IMR-90 (cell line): ENCODE results near the gene GPSM3. TPM values are rescaled to one million over a fixed set of nuclear protein-coding genes. Genes with fewer than 3 reads are reported as not detected.

Experiments
- ATAC-seq: fragments of 200-7000 bp; cut with Tn5 transposase; 2 replicates; pipeline ENCODE4 v1.9.1; 2020; ENCODE audit warnings: low read depth, mild to moderate bottlenecking, moderate library complexity
- BruUV-seq: library from RNA; stranded (reverse); fragments of 400-500 nt; replicated peaks from 2 replicates; lab custom pipeline; 2021; lab: Mats Ljungman, UMichigan
- CTCF ChIA-PET: fragments of 300-600 bp; formaldehyde crosslinking; extraction: SDS; loops from one replicate; lab custom pipeline; 2021; ENCODE audit warnings: antibody characterized with exemption; lab: Yijun Ruan, JAX
- POLR2A ChIA-PET: fragments of 300-600 bp; sonication (Branson Sonifier 250); formaldehyde crosslinking; loops from one replicate; lab custom pipeline; 2022; ENCODE audit warnings: antibody characterized with exemption; ENCODE audit not compliant: unreplicated experiment; lab: Charles Lee
- DNase-seq: peaks from one replicate; pipeline ENCODE4 v3.0.0; 2013
- H2AFZ ChIP-seq: replicated peaks from 2 replicates; pipeline ENCODE3; 2013; ENCODE audit warnings: low read length, mild to moderate bottlenecking; ENCODE audit not compliant: poor library complexity
- H2AK5ac ChIP-seq: 2 replicates; pipeline ENCODE4 v1.6.1; 2013; ENCODE audit warnings: low read depth, low read length, inconsistent platforms
- H2AK9ac ChIP-seq: replicated peaks from 2 replicates; pipeline ENCODE3; 2013; ENCODE audit warnings: mild to moderate bottlenecking, low read depth, low read length, moderate library complexity; ENCODE audit not compliant: poor library complexity
- H2BK120ac ChIP-seq: 2 replicates; pipeline ENCODE4 v1.6.1; 2013; ENCODE audit warnings: low read depth, low read length, inconsistent platforms
- H2BK15ac ChIP-seq: 3 replicates; pipeline ENCODE4 v1.6.1; 2013; ENCODE audit warnings: low read depth, low read length, inconsistent platforms
- H2BK20ac ChIP-seq: 2 replicates; pipeline ENCODE4 v1.6.1; 2013; ENCODE audit warnings: low read depth, mild to moderate bottlenecking, inconsistent platforms, low read length, moderate library complexity
- H2BK5ac ChIP-seq: 2 replicates; pipeline ENCODE4 v1.6.1; 2013; ENCODE audit warnings: mild to moderate bottlenecking, low read depth, low read length, inconsistent platforms; ENCODE audit not compliant: poor library complexity, severe bottlenecking
- H3K14ac ChIP-seq: replicated peaks from 2 replicates; pipeline ENCODE4 v1.6.1; 2013; ENCODE audit warnings: low read depth, low read length, inconsistent platforms
- H3K18ac ChIP-seq: 2 replicates; pipeline ENCODE4 v1.6.1; 2013; ENCODE audit warnings: low read depth, low read length, control low read depth
- H3K23ac ChIP-seq: 2 replicates; pipeline ENCODE4 v1.6.1; 2013; ENCODE audit warnings: low read depth, low read length, inconsistent platforms
- H3K27ac ChIP-seq: 2 replicates; pipeline ENCODE4 v1.5.1; 2013; ENCODE audit warnings: mild to moderate bottlenecking, control low read depth, low read length; ENCODE audit not compliant: insufficient read depth
- H3K27me3 ChIP-seq: 2 replicates; pipeline ENCODE4 v1.6.1; 2013; ENCODE audit warnings: low read length; ENCODE audit not compliant: control insufficient read depth, insufficient read depth
- H3K36me3 ChIP-seq: 2 replicates; pipeline ENCODE4 v1.6.1; 2013; ENCODE audit warnings: low read length, mixed read lengths; ENCODE audit not compliant: control insufficient read depth, insufficient read depth
- H3K4ac ChIP-seq: 2 replicates; pipeline ENCODE4 v1.6.1; 2013; ENCODE audit warnings: low read depth, low read length, inconsistent platforms
- H3K4me1 ChIP-seq: 2 replicates; pipeline ENCODE4 v1.6.1; 2013; ENCODE audit warnings: low read length, mixed read lengths; ENCODE audit not compliant: control insufficient read depth, insufficient read depth
- H3K4me2 ChIP-seq: 2 replicates; pipeline ENCODE4 v1.6.1; 2013; ENCODE audit warnings: low read depth, mild to moderate bottlenecking, control low read depth, low read length, moderate library complexity
- H3K4me3 ChIP-seq: 2 replicates; pipeline ENCODE4 v1.5.1; 2013; ENCODE audit warnings: low read depth, mild to moderate bottlenecking, control low read depth, low read length, moderate library complexity; ENCODE audit not compliant: insufficient read depth
- H3K56ac ChIP-seq: 2 replicates; pipeline ENCODE4 v1.6.1; 2013; ENCODE audit warnings: low read length, inconsistent platforms; ENCODE audit not compliant: insufficient read depth; ENCODE audit errors: extremely low read depth
- H3K79me1 ChIP-seq, 2 experiments: 2 replicates each; pipeline ENCODE4 v1.6.1; 2013; ENCODE audit warnings: low read length in 2 of 2, inconsistent platforms in 1 of 2, low read depth in 1 of 2
- H3K9ac ChIP-seq: 2 replicates; pipeline ENCODE4 v1.6.1; 2013; ENCODE audit warnings: low read depth, low read length, control low read depth
- H3K9me1 ChIP-seq: 2 replicates; pipeline ENCODE4 v1.6.1; 2013; ENCODE audit warnings: low read length, inconsistent platforms; ENCODE audit not compliant: insufficient read depth
- H3K9me3 ChIP-seq: 2 replicates; pipeline ENCODE4 v1.6.1; 2013; ENCODE audit warnings: low read length; ENCODE audit not compliant: control insufficient read depth, insufficient read depth
- H4K20me1 ChIP-seq: 2 replicates; pipeline ENCODE4 v1.6.1; 2013; ENCODE audit warnings: low read length, inconsistent platforms; ENCODE audit not compliant: insufficient read depth
- H4K5ac ChIP-seq: 2 replicates; pipeline ENCODE4 v1.6.1; 2013; ENCODE audit warnings: mild to moderate bottlenecking, low read depth, low read length, control low read depth
- H4K8ac ChIP-seq, 2 experiments: 2 replicates each; pipeline ENCODE4 v1.6.1; 2013; ENCODE audit warnings: low read depth in 2 of 2, low read length in 2 of 2, control low read depth in 1 of 2, inconsistent platforms in 1 of 2
- H4K91ac ChIP-seq: 2 replicates; pipeline ENCODE4 v1.6.1; 2013; ENCODE audit warnings: low read depth, low read length, inconsistent platforms; ENCODE audit not compliant: insufficient read depth
- CEBPB ChIP-seq: IDR thresholded peaks from 2 replicates; pipeline ENCODE4 v1.6.1; 2012; ENCODE audit warnings: low read depth, low read length, improper control_type of control experiment
- CHD1 ChIP-seq: IDR thresholded peaks from 2 replicates; pipeline ENCODE4 v1.6.1; 2012; ENCODE audit warnings: low read depth, low read length, improper control_type of control experiment
- MXI1 ChIP-seq: IDR thresholded peaks from 2 replicates; pipeline ENCODE4 v1.6.1; 2012; ENCODE audit warnings: low read depth, mild to moderate bottlenecking, low read length, moderate library complexity, borderline replicate concordance
- WGBS, 2 experiments: methylation state at CpG; one replicate each; pipeline versions ENCODE4 v1.1.5 to v1.1.7; 2013; ENCODE audit warnings: missing lambda C conversion rate in 2 of 2; ENCODE audit not compliant: insufficient read length in 1 of 2; ENCODE audit errors: extremely low coverage in 2 of 2; 5-methylcytosine and 5-hydroxymethylcytosine counted together
- dilution Hi-C: fragments of 300-500 bp; cut with HindIII; formaldehyde crosslinking; loops from one replicate; pipeline ENCODE4 v1.14.3; 2018; ENCODE audit warnings: low sequenced_read_pairs; ENCODE audit not compliant: unreplicated experiment
- in situ Hi-C: fragments of 300-500 bp; cut with MboI; formaldehyde crosslinking; loops from 3 replicates; pipeline ENCODE4 v1.14.3; 2019; ENCODE audit warnings: low sequenced_read_pairs, inconsistent platforms, mixed read lengths
- intact Hi-C: fragments of 100-400 bp; cut with micrococcal nuclease; formaldehyde crosslinking; loops from 2 replicates; pipeline ENCODE4 v1.10.0; 2022
- polyA plus RNA-seq, 3 experiments: library from polyadenylated mRNA; depleted of rRNA; stranded (reverse); fragments of >200 nt; gene quantifications; 2 replicates each; pipeline ENCODE4 v1.2.3, GENCODE V29; 2012; ENCODE audit warnings: low replicate concordance in 1 of 3
- total RNA-seq: library from RNA; depleted of rRNA; stranded (reverse); fragments of >200 nt; gene quantifications from 2 replicates; pipeline ENCODE4 v1.2.3, GENCODE V29; 2012

GPSM3 gene
- total and polyA plus RNA-seq, 2 of the 4 experiments (the other 2 are of a cell fraction), result 3.0 to 9.8 TPM

GRCh38 chr6:32151181-32151862 lies 41.1 kb downstream of the GPSM3 start:
- peaks cover 24% of the 10 kb centered on the region for H3K4me1 ChIP-seq
- in situ Hi-C loops (no loop called here), intact Hi-C loops (loop anchor here (5.0 to 10.0 kb wide), 2 partner anchors 107 to 249 kb away; partner anchors contain the start of gene ZBTB12), dilution Hi-C loops (no loop called here)
- no peak overlapping the region for H3K23ac ChIP-seq
- peaks cover 2% of the 10 kb centered on the region; the same call in 1 of the 2 replicates for H3K9me3 ChIP-seq
- no peak for DNase-seq
- H3K14ac ChIP-seq, result 0 out of 2 replicates have a peak overlapping the region, but pooled peaks have one; percentile 12
- H2AK5ac ChIP-seq, result 0 out of 2 replicates have a peak overlapping the region, but pooled peaks have one; percentile 25
- H3K27ac ChIP-seq, result no peak overlapping the region
- no peak overlapping the region; the same call in 1 of the 2 replicates for H3K4ac ChIP-seq
- H3K56ac ChIP-seq, result no peak overlapping the region
- H4K8ac ChIP-seq, result no peak overlapping the region
- ChIA-PET CTCF (no interaction called here), POLR2A (no interaction called here)
- no CpG with 5 or more reads among the region's 8 CpGs for WGBS, 2 experiments
- BruUV-seq, result no TSS peak
- peak overlapping the region; percentile 15 for H3K9ac ChIP-seq
- H3K4me3 ChIP-seq, result peak overlapping the region; percentile 46
- H4K5ac ChIP-seq, result no peak overlapping the region
- H3K18ac ChIP-seq, result no peak overlapping the region
- no peak overlapping the region for H2BK15ac ChIP-seq
- no peak overlapping the region for H2BK5ac ChIP-seq
- peak overlapping the region; percentile 85 for H3K4me2 ChIP-seq
- H2AK9ac ChIP-seq, result peak overlapping the region; percentile 48
- no peaks in the 10 kb centered on the region for H4K20me1 ChIP-seq
- H4K91ac ChIP-seq, result no peak overlapping the region
- H3K27me3 ChIP-seq, result peaks cover 20% of the 10 kb centered on the region
- TF ChIP-seq CEBPB, result no peak
- no peak for TF ChIP-seq MXI1
- TF ChIP-seq CHD1, result no peak
- H3K79me1 ChIP-seq, result peaks cover 6 to 34% of the 10 kb centered on the region in 2 experiments
- 0 out of 2 replicates have a peak, but pooled peaks cover 4% of the 10 kb centered on the region for H3K9me1 ChIP-seq
- H3K36me3 ChIP-seq, result peaks cover 2% of the 10 kb centered on the region; the same call in 1 of the 2 replicates
- no peak overlapping the region; the same call in 1 of the 2 replicates for H2BK20ac ChIP-seq
- H2BK120ac ChIP-seq, result no peak overlapping the region
- H2AFZ ChIP-seq, result peak overlapping the region; percentile 73
- no peak for ATAC-seq
